HEK293 (cell line): ENCODE data around the gene BIRC6.

Experiments used
- CTCF ChIA-PET: fragments of 350-600 bp; formaldehyde crosslinking; extraction: SDS; loops from one replicate; lab custom pipeline; 2021; ENCODE audit warnings: antibody characterized with exemption; lab: Yijun Ruan, JAX
- POLR2A ChIA-PET: fragments of 300-600 bp; formaldehyde crosslinking; extraction: SDS; loops from one replicate; lab custom pipeline; 2020; ENCODE audit warnings: antibody characterized with exemption, inconsistent platforms; lab: Yijun Ruan, JAX
- H3K27ac ChIP-seq: fragments of 200-500 bp; sonication (Bioruptor generic); 2 replicates; pipeline ENCODE4 v1.5.1; 2014; ENCODE audit warnings: low read depth, low read length, control low read depth, inconsistent platforms; ENCODE audit errors: extremely low read depth
- H3K36me3 ChIP-seq, 2 experiments: fragments of 200-500 bp in 1 of 2; sonication (Bioruptor generic) in 1 of 2; 1 replicate in 1 of 2; 2 replicates in 1 of 2; pipeline ENCODE4 v1.5.1; 2014 to 2017; ENCODE audit warnings: inconsistent platforms in 2 of 2, low read length in 2 of 2; ENCODE audit not compliant: control insufficient read depth in 2 of 2, insufficient read depth in 1 of 2
- H3K4me1 ChIP-seq: fragments of 200-500 bp; sonication (Bioruptor generic); 2 replicates; pipeline ENCODE4 v1.5.1; 2014; ENCODE audit warnings: mild to moderate bottlenecking, low read length, inconsistent platforms; ENCODE audit not compliant: control insufficient read depth, insufficient read depth
- H3K4me3 ChIP-seq: 2 replicates; pipeline ENCODE4 v1.5.1; 2011; ENCODE audit warnings: low read depth, mild to moderate bottlenecking, control low read depth, low read length, moderate library complexity
- H3K9me3 ChIP-seq: fragments of 200-500 bp; sonication (Bioruptor generic); 2 replicates; pipeline ENCODE4 v1.5.1; 2014; ENCODE audit warnings: low read depth, low read length, inconsistent platforms; ENCODE audit not compliant: control insufficient read depth, insufficient read depth
- CTCF ChIP-seq: fragments of 450-650 bp; formaldehyde crosslinking; IDR thresholded peaks from 2 replicates; pipeline ENCODE4 v1.5.1; 2016; ENCODE audit warnings: missing biosample characterization, missing genetic modification characterization
- FEZF1 ChIP-seq: fragments of 450-650 bp; formaldehyde crosslinking; IDR thresholded peaks from 2 replicates; pipeline ENCODE4 v1.5.1; 2016; ENCODE audit warnings: missing biosample characterization, missing genetic modification characterization
- IKZF3 ChIP-seq: fragments of 450-650 bp; IDR thresholded peaks from 2 replicates; pipeline ENCODE4 v1.5.0; 2018; ENCODE audit warnings: missing biosample characterization, mild to moderate bottlenecking, missing genetic modification characterization, moderate library complexity
- PRDM10 ChIP-seq: fragments of 450-650 bp; formaldehyde crosslinking; IDR thresholded peaks from 2 replicates; pipeline ENCODE4 v1.5.1; 2016; ENCODE audit warnings: missing biosample characterization, missing genetic modification characterization
- SCRT1 ChIP-seq: fragments of 450-650 bp; formaldehyde crosslinking; IDR thresholded peaks from 2 replicates; pipeline ENCODE4 v1.5.1; 2016; ENCODE audit warnings: missing biosample characterization, missing genetic modification characterization, borderline replicate concordance
- SP3 ChIP-seq: fragments of 450-650 bp; formaldehyde crosslinking; IDR thresholded peaks from 2 replicates; pipeline ENCODE4 v1.5.1; 2016; ENCODE audit warnings: missing biosample characterization, missing genetic modification characterization
- SP7 ChIP-seq: fragments of 450-650 bp; formaldehyde crosslinking; IDR thresholded peaks from 2 replicates; pipeline ENCODE4 v1.5.1; 2016; ENCODE audit warnings: missing biosample characterization, missing genetic modification characterization
- TSHZ1 ChIP-seq: fragments of 450-650 bp; formaldehyde crosslinking; IDR thresholded peaks from 2 replicates; pipeline ENCODE4 v1.5.1; 2016; ENCODE audit warnings: missing biosample characterization, missing genetic modification characterization, borderline replicate concordance
- YY1 ChIP-seq: fragments of 450-650 bp; formaldehyde crosslinking; IDR thresholded peaks from 2 replicates; pipeline ENCODE4 v1.5.1; 2018; ENCODE audit warnings: missing biosample characterization, missing genetic modification characterization
- ZNF132 ChIP-seq: fragments of 450-650 bp; formaldehyde crosslinking; IDR thresholded peaks from 2 replicates; pipeline ENCODE4 v1.5.1; 2017; ENCODE audit warnings: missing biosample characterization, missing genetic modification characterization, borderline replicate concordance
- ZNF23 ChIP-seq: fragments of 450-650 bp; formaldehyde crosslinking; IDR thresholded peaks from 2 replicates; pipeline ENCODE4 v1.5.1; 2016; ENCODE audit warnings: missing biosample characterization, missing genetic modification characterization, borderline replicate concordance
- ZNF529 ChIP-seq: fragments of 450-650 bp; formaldehyde crosslinking; IDR thresholded peaks from 2 replicates; pipeline ENCODE4 v1.5.1; 2017; ENCODE audit warnings: missing genetic modification characterization, missing biosample characterization; ENCODE audit not compliant: insufficient replicate concordance
- ZNF560 ChIP-seq: fragments of 450-650 bp; formaldehyde crosslinking; IDR thresholded peaks from 2 replicates; pipeline ENCODE4 v1.5.1; 2017; ENCODE audit warnings: missing biosample characterization, missing genetic modification characterization, borderline replicate concordance
- ZNF629 ChIP-seq: fragments of 450-650 bp; formaldehyde crosslinking; IDR thresholded peaks from 2 replicates; pipeline ENCODE4 v1.5.1; 2017; ENCODE audit warnings: missing biosample characterization, missing genetic modification characterization
- ZNF639 ChIP-seq: fragments of 450-650 bp; formaldehyde crosslinking; IDR thresholded peaks from 2 replicates; pipeline ENCODE4 v1.5.1; 2016; ENCODE audit warnings: missing biosample characterization, missing genetic modification characterization
- ZNF660 ChIP-seq: fragments of 450-650 bp; IDR thresholded peaks from 2 replicates; pipeline ENCODE4 v1.5.1; 2018; ENCODE audit warnings: missing biosample characterization, mild to moderate bottlenecking, missing genetic modification characterization
- ZNF677 ChIP-seq: fragments of 450-650 bp; IDR thresholded peaks from 2 replicates; pipeline ENCODE4 v1.5.0; 2018; ENCODE audit warnings: missing biosample characterization, mild to moderate bottlenecking, missing genetic modification characterization, moderate library complexity

BIRC6 gene

GRCh38 chr2:32427672-32428610 is 71.1 kb downstream of the BIRC6 start (continued):
- TF ChIP-seq ZNF529 (no peak), ZNF560 (tag by site-specific recombination) (no peak), SP7 (peak; percentile 91), ZNF132 (tag by site-specific recombination) (no peak), IKZF3 (tag by site-specific recombination) (peak; percentile 84), TSHZ1 (tag by site-specific recombination) (0 out of 2 replicates have a peak, but pooled peaks have one; percentile 33), ZNF629 (peak; percentile 84), SP3 (tag by site-specific recombination) (no peak), SCRT1 (peak; percentile 53; the same call in 1 of the 2 replicates), ZNF23 (tag by site-specific recombination) (no peak), PRDM10 (no peak), CTCF (tag by site-specific recombination) (no peak), ZNF660 (tag by site-specific recombination) (no peak), FEZF1 (tag by site-specific recombination) (peak; percentile 80)

GRCh38 chr2:32430804-32431203 is 74.0 kb downstream of the BIRC6 start:
- ChIA-PET CTCF (no interaction called here), POLR2A (no interaction called here)
- no peak overlapping the region for H3K4me3 ChIP-seq
- no peak for TF ChIP-seq ZNF639 (tag by site-specific recombination)
- TF ChIP-seq YY1 (tag by site-specific recombination), result no peak
- peak; percentile 94 for TF ChIP-seq ZNF677 (tag by site-specific recombination)
- no peaks in the 10 kb centered on the region for H3K9me3 ChIP-seq
- no peak overlapping the region for H3K27ac ChIP-seq
- H3K4me1 ChIP-seq, result peaks cover 22% of the 10 kb centered on the region
- peaks cover 8 to 23% of the 10 kb centered on the region in 2 experiments; a peak in 2 of 3 replicates for H3K36me3 ChIP-seq
